H1 (cell line): Measurements from ENCODE around the gene SRRM3. TPM values are rescaled to one million over a fixed set of nuclear protein-coding genes. Genes with fewer than 3 reads are reported as not detected.

Experiments
- CTCF ChIA-PET: fragments of 300-600 bp; sonication (Branson Sonifier 250); formaldehyde crosslinking; loops from one replicate; lab custom pipeline; 2021; ENCODE audit not compliant: partially characterized antibody; lab: Charles Lee
- POLR2A ChIA-PET: fragments of 300-600 bp; sonication (Branson Sonifier 250); formaldehyde crosslinking; loops from one replicate; lab custom pipeline; 2021; ENCODE audit warnings: inconsistent platforms; ENCODE audit not compliant: partially characterized antibody; lab: Charles Lee
- DNase-seq, 2 experiments: peaks; one replicate each; pipeline versions ENCODE4 v3.0.0 to v3.0.0-alpha.2; 2010 to 2022; ENCODE audit warnings: low spot score in 2 of 2, low read depth in 1 of 2, mixed read lengths in 1 of 2
- FAIRE-seq: peaks from 2 replicates; lab custom pipeline; 2011; peaks lifted over from hg19 to GRCh38; lab: Jason Lieb, UNC
- H2AFZ ChIP-seq: 2 replicates; pipeline ENCODE4 v1.8.1; 2012; ENCODE audit warnings: low read length, inconsistent platforms
- H2AK5ac ChIP-seq: 2 replicates; pipeline ENCODE4 v1.6.1; 2013; ENCODE audit warnings: low read depth, low read length
- H2BK120ac ChIP-seq: replicated peaks from 2 replicates; pipeline ENCODE3; 2013; ENCODE audit warnings: low read depth, low read length, inconsistent platforms
- H2BK12ac ChIP-seq: 2 replicates; pipeline ENCODE4 v1.6.1; 2013; ENCODE audit warnings: low read depth, low read length
- H2BK15ac ChIP-seq: 2 replicates; pipeline ENCODE4 v1.6.1; 2013; ENCODE audit warnings: low read length
- H2BK20ac ChIP-seq: 2 replicates; pipeline ENCODE4 v1.6.1; 2013; ENCODE audit warnings: low read length
- H2BK5ac ChIP-seq: 2 replicates; pipeline ENCODE4 v1.6.1; 2013; ENCODE audit warnings: low read depth, low read length
- H3K14ac ChIP-seq: 2 replicates; pipeline ENCODE4 v1.6.1; 2013; ENCODE audit warnings: inconsistent platforms; ENCODE audit not compliant: insufficient read length
- H3K18ac ChIP-seq: 2 replicates; pipeline ENCODE4 v1.6.1; 2013; ENCODE audit warnings: low read length; ENCODE audit errors: extremely low read depth
- H3K23ac ChIP-seq: 2 replicates; pipeline ENCODE4 v1.6.1; 2013; ENCODE audit warnings: inconsistent platforms; ENCODE audit not compliant: insufficient read length
- H3K23me2 ChIP-seq: 2 replicates; pipeline ENCODE4 v1.6.1; 2013; ENCODE audit warnings: low read depth, low read length
- H3K27ac ChIP-seq: 2 replicates; pipeline ENCODE4 v1.6.1; 2011; ENCODE audit warnings: low read depth, low read length, inconsistent platforms
- H3K27me3 ChIP-seq, 4 experiments: replicated peaks in 1 of 4; 1 replicate in 1 of 4; 2 replicates in 3 of 4; pipeline versions ENCODE4 v1.6.1 to v1.8.1; 2011 to 2013; ENCODE audit warnings: low read length in 3 of 4, mild to moderate bottlenecking in 3 of 4, inconsistent platforms in 2 of 4, mixed read lengths in 2 of 4, moderate library complexity in 1 of 4; ENCODE audit not compliant: control insufficient read depth in 3 of 4, insufficient read depth in 3 of 4; ENCODE audit errors: extremely low read depth in 1 of 4
- H3K36me3 ChIP-seq, 4 experiments: 2 replicates each; pipeline versions ENCODE4 v1.6.1 to v1.8.1; 2011 to 2013; ENCODE audit warnings: mild to moderate bottlenecking in 4 of 4, low read length in 3 of 4, moderate library complexity in 2 of 4, control low read depth in 1 of 4, inconsistent platforms in 1 of 4; ENCODE audit not compliant: insufficient read depth in 4 of 4, control insufficient read depth in 2 of 4
- H3K4ac ChIP-seq: replicated peaks from 2 replicates; pipeline ENCODE3; 2013; ENCODE audit warnings: low read length, low read depth, mixed read lengths, inconsistent platforms; ENCODE audit not compliant: insufficient read length
- H3K4me1 ChIP-seq, 4 experiments: replicated peaks in 1 of 4; 1 replicate in 1 of 4; 2 replicates in 3 of 4; pipeline versions ENCODE4 v1.6.1 to v1.8.1; 2011 to 2013; ENCODE audit warnings: low read length in 3 of 4, inconsistent platforms in 2 of 4, mixed read lengths in 1 of 4; ENCODE audit not compliant: insufficient read depth in 4 of 4, control insufficient read depth in 3 of 4
- H3K4me2 ChIP-seq, 2 experiments: 2 replicates each; pipeline versions ENCODE4 v1.6.1 to v1.8.1; 2011 to 2013; ENCODE audit warnings: low read depth in 2 of 2, low read length in 2 of 2, control low read depth in 1 of 2, inconsistent platforms in 1 of 2, mild to moderate bottlenecking in 1 of 2; ENCODE audit not compliant: insufficient read depth in 1 of 2
- H3K4me3 ChIP-seq, 4 experiments: fragments of 200-600, 300-600 bp in 1 of 4; sonication (generic), shearing (Covaris generic), sonication (Bioruptor Twin) in 1 of 4; 2 replicates each; pipeline versions ENCODE4 v1.5.1 to v1.8.1; 2011 to 2016; ENCODE audit warnings: low read length in 4 of 4, low read depth in 3 of 4, control low read depth in 2 of 4, inconsistent platforms in 2 of 4, mild to moderate bottlenecking in 2 of 4, mixed read lengths in 1 of 4, moderate library complexity in 1 of 4; ENCODE audit not compliant: insufficient read depth in 2 of 4; ENCODE audit errors: extremely low read depth in 1 of 4
- H3K56ac ChIP-seq: replicated peaks from 2 replicates; pipeline ENCODE3; 2013; ENCODE audit warnings: low read depth, mild to moderate bottlenecking, mixed read lengths, low read length, inconsistent platforms; ENCODE audit not compliant: insufficient read length
- H3K79me1 ChIP-seq: 2 replicates; pipeline ENCODE4 v1.6.1; 2013; ENCODE audit warnings: low read depth, low read length, control low read depth
- H3K79me2 ChIP-seq, 2 experiments: 2 replicates each; pipeline versions ENCODE4 v1.6.1 to v1.8.1; 2012 to 2013; ENCODE audit warnings: low read length in 2 of 2, mild to moderate bottlenecking in 2 of 2, inconsistent platforms in 1 of 2; ENCODE audit not compliant: insufficient read depth in 2 of 2, control insufficient read depth in 1 of 2
- H3K9ac ChIP-seq, 4 experiments: replicated peaks in 1 of 4; 1 replicate in 1 of 4; 2 replicates in 3 of 4; pipeline versions ENCODE4 v1.6.1 to v1.8.1; 2011 to 2013; ENCODE audit warnings: low read depth in 3 of 4, low read length in 3 of 4, control low read depth in 2 of 4, mild to moderate bottlenecking in 2 of 4, moderate library complexity in 2 of 4, inconsistent platforms in 1 of 4; ENCODE audit errors: extremely low read depth in 1 of 4
- H3K9me3 ChIP-seq, 2 experiments: 2 replicates each; pipeline versions ENCODE4 v1.6.1 to v1.8.1; 2012 to 2013; ENCODE audit warnings: mild to moderate bottlenecking in 2 of 2, moderate library complexity in 2 of 2, control low read depth in 1 of 2, inconsistent platforms in 1 of 2, low read depth in 1 of 2, low read length in 1 of 2, mixed read lengths in 1 of 2; ENCODE audit not compliant: insufficient read depth in 2 of 2
- H4K20me1 ChIP-seq, 2 experiments: replicated peaks in 1 of 2; 2 replicates each; pipeline versions ENCODE3 to v1.8.1; 2011 to 2013; ENCODE audit warnings: inconsistent platforms in 2 of 2, low read length in 2 of 2, mild to moderate bottlenecking in 1 of 2; ENCODE audit not compliant: insufficient read depth in 2 of 2, control insufficient read depth in 1 of 2
- H4K5ac ChIP-seq: 2 replicates; pipeline ENCODE4 v1.6.1; 2013; ENCODE audit warnings: low read length, low read depth, mixed read lengths, inconsistent platforms; ENCODE audit not compliant: insufficient read length
- H4K8ac ChIP-seq: 2 replicates; pipeline ENCODE4 v1.8.0; 2013; ENCODE audit warnings: mild to moderate bottlenecking, moderate library complexity, low read length, inconsistent platforms; ENCODE audit not compliant: insufficient read depth; ENCODE audit errors: extremely low read depth
- H4K91ac ChIP-seq: replicated peaks from 2 replicates; pipeline ENCODE3; 2013; ENCODE audit warnings: low read length, mixed read lengths, inconsistent platforms; ENCODE audit not compliant: insufficient read length
- EZH2 ChIP-seq: fragments of 200-600 bp; sonication (generic); IDR thresholded peaks from 2 replicates; pipeline ENCODE4 v1.7.1; 2012; ENCODE audit warnings: low read depth, mild to moderate bottlenecking, moderate library complexity, low read length, inconsistent platforms; ENCODE audit not compliant: severe bottlenecking
- KDM1A ChIP-seq: fragments of 200-600, 300-600 bp; sonication (generic); IDR thresholded peaks from 2 replicates; pipeline ENCODE4 v1.7.1; 2016; ENCODE audit warnings: mild to moderate bottlenecking, low read length, borderline replicate concordance
- WGBS, 2 experiments: shearing (Covaris generic) in 1 of 2; methylation state at CpG; one replicate each; pipeline versions ENCODE4 v1.1.6 to v1.1.7; 2013 to 2015; ENCODE audit warnings: low lambda C conversion rate in 2 of 2, mixed read lengths in 2 of 2, inconsistent platforms in 1 of 2, low coverage in 1 of 2, missing lambda C conversion rate in 1 of 2; ENCODE audit not compliant: insufficient replicate concordance in 2 of 2, insufficient coverage in 1 of 2, insufficient read length in 1 of 2; ENCODE audit errors: extremely low coverage in 1 of 2, missing lambda C conversion rate in 1 of 2; 5-methylcytosine and 5-hydroxymethylcytosine counted together
- polyA plus RNA-seq, 7 experiments: library from polyadenylated mRNA; depleted of rRNA in 3 of 7; stranded (reverse) in 5 of 7; unstranded in 2 of 7; fragments of >200 nt in 5 of 7; fragments of 200-250 nt in 2 of 7; gene quantifications; 1 replicate in 5 of 7; 2 replicates in 1 of 7; 4 replicates in 1 of 7; pipeline versions ENCODE4 v1.2.1 to v1.2.3, GENCODE V29; 2011 to 2013; ENCODE audit warnings: missing spikeins in 2 of 7, mixed read lengths in 2 of 7
- total RNA-seq: library from RNA; stranded (reverse); fragmentation: NEBNext Ultra II Directional; extraction: Animal tissue kit (Norgen Biotek cat#: 25700); gene quantifications from 2 replicates; pipeline ENCODE4 v1.2.1, GENCODE V29; 2021

Gene SRRM3
- total and polyA plus RNA-seq, 2 of the 8 experiments (the other 6 are each of a cell fraction or from before 2014, with no cell fraction given), result 10.4 to 17.4 TPM

GRCh38 chr7:76267894-76268183 is 66.1 kb downstream of the SRRM3 start:
- no peak for DNase-seq
- Histone ChIP-seq H2BK120ac (no peak overlapping the region), H3K9ac (no peak overlapping the region), H4K5ac (no peak overlapping the region), H3K4me2 (peak overlapping the region; percentile 77 to 91), H4K91ac (no peak overlapping the region), H4K8ac (no peak overlapping the region), H3K4ac (no peak overlapping the region), H3K23me2 (peaks cover 9% of the 10 kb centered on the region; the same call in 1 of the 2 replicates), H3K9me3 (no peaks in the 10 kb centered on the region), H3K79me1 (no peaks in the 10 kb centered on the region), H3K79me2 (no peaks in the 10 kb centered on the region), H2BK12ac (peak overlapping the region; percentile 60; the same call in 1 of the 2 replicates), H2BK20ac (0 out of 2 replicates have a peak overlapping the region, but pooled peaks have one; percentile 72), H2BK15ac (no peak overlapping the region; the same call in 1 of the 2 replicates), H2AK5ac (no peak overlapping the region), H3K4me3 (peak overlapping the region in 2 of 4 experiments; percentile 53 to 64; a peak in 3 of 8 replicates), H4K20me1 (no peaks in the 10 kb centered on the region), H3K18ac (no peak overlapping the region), H3K27me3 (peaks cover 0 to 5% (median 3%) of the 10 kb centered on the region in 4 experiments; a peak in 4 of 7 replicates), H3K56ac (no peak overlapping the region), H3K36me3 (no peaks in the 10 kb centered on the region), H2AFZ (no peak overlapping the region), H3K14ac (no peak overlapping the region), H3K23ac (no peak overlapping the region), H3K4me1 (peaks cover under 1 to 23% (median 18%) of the 10 kb centered on the region in 4 experiments), H3K27ac (no peak overlapping the region), H2BK5ac (no peak overlapping the region)
- 62% methylated on average over 4 of the region's 4 CpGs; no CpG with 5 or more reads in 1 of the 2 experiments for WGBS, 2 experiments
- CTCF ChIA-PET, result interaction anchor here (0.7 to 4.8 kb wide), 3 partner anchors 39 to 90 kb away, joined by 3 to 26 read pairs (median 23); no protein-coding TSS in a partner anchor
- FAIRE-seq, result no peak
- TF ChIP-seq KDM1A, result 0 out of 2 replicates have a peak, but pooled peaks have one; percentile 5
- TF ChIP-seq EZH2, result no peak
- POLR2A ChIA-PET, result interaction anchor here (1.0 to 1.9 kb wide), 5 partner anchors 11 to 49 kb away, joined by 3 to 10 read pairs (median 5); no protein-coding TSS in a partner anchor
